ENCODE results near the gene TMEM176B.

The TMEM176B gene

DNA sequence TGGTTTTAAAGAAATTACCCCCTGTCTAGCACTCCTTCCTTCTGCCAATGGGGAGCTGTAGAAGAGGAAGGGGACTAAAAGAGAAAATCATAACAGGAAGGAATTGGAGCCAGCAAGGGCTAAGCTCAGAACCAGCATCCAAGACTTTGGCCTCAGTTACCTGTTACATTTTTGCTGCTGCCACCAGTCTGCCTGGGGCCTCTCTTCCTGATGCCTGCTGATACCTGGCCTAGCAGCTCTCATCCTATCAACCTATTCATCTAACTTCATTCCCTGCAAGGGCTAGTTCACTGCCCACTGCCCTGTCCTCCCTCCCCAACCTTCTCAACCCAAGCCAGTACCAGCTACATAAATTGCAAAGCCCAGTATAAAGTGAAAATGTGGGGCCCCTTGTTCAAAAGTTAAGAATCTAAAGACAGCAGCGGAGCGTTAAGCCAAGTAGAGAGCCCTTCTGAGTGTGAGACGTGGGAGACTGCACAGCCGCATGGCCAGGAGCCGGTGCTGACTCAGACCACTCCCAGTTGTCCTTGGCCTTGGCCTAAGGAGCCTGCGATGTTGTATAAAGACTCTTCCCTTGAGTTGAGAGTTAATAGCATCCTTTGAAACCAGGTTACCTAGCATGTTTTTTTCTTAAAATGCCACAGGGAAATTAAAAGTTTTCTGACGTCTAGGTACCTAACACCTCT, 38.9 kb upstream of the TMEM176B start:
- H3K4me3 ChIP-seq (ENCODE audit: insufficient read depth, low read depth, low read length, poor library complexity, severe bottlenecking) = no peak overlapping the region
- no peaks in the 10 kb centered on the region for H3K9me3 ChIP-seq (ENCODE audit: control insufficient read depth, low read length)
- no peaks in the 10 kb centered on the region for H3K36me3 ChIP-seq (ENCODE audit: control insufficient read depth, insufficient read depth, low read length)
- H3K4me1 ChIP-seq (ENCODE audit: control insufficient read depth, insufficient read depth, low read length, poor library complexity, severe bottlenecking) = no peaks in the 10 kb centered on the region
- H3K27me3 ChIP-seq (replicated peaks; ENCODE audit: control insufficient read depth, insufficient read depth, low read length, poor library complexity, severe bottlenecking) = no peaks in the 10 kb centered on the region
- DNase-seq = no peak
- H3K27ac ChIP-seq (ENCODE audit: insufficient read depth, low read length, poor library complexity, severe bottlenecking) = no peak overlapping the region

DNA sequence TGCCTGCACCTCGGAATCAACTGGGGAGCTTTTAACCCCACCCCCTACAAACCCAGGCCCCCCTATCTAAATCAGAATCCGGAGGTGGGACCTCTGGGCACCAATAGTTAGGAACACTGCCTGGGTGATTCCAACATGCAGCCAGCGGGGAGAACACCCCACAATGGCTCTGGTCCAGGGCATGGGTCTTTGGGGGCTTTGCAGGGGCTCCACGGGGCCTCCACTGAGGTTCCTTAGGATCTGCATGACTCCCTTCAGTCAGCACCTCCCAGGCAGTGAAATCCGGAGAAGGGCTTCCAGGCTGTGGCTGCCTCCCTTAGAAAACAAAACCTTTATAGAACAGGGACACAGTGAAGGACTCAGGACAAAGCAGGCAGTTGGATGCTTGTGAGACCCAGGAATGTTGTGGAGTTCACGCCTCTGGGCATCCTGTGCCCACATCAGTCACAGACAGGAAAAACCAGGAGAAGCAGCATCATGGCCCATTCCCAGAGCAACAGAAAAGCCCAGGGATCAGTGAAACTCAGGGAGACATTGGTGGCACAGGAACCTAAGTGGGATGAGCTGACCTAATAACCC, 35.6 kb upstream of the TMEM176B start:
- H3K9me3 ChIP-seq (ENCODE audit: control insufficient read depth, low read length) = no peaks in the 10 kb centered on the region
- no peak for DNase-seq
- H3K27me3 ChIP-seq (replicated peaks; ENCODE audit: control insufficient read depth, insufficient read depth, low read length, poor library complexity, severe bottlenecking) = peaks cover 6% of the 10 kb centered on the region
- no peak overlapping the region for H3K4me3 ChIP-seq (ENCODE audit: insufficient read depth, low read depth, low read length, poor library complexity, severe bottlenecking)
- H3K4me1 ChIP-seq (ENCODE audit: control insufficient read depth, insufficient read depth, low read length, poor library complexity, severe bottlenecking) = no peaks in the 10 kb centered on the region
- H3K27ac ChIP-seq (ENCODE audit: insufficient read depth, low read length, poor library complexity, severe bottlenecking) = no peak overlapping the region
- no peaks in the 10 kb centered on the region for H3K36me3 ChIP-seq (ENCODE audit: control insufficient read depth, insufficient read depth, low read length)

- no peak overlapping the region for H3K4me3 ChIP-seq (ENCODE audit: insufficient read depth, low read depth, low read length, poor library complexity, severe bottlenecking)
- H3K9me3 ChIP-seq (ENCODE audit: control insufficient read depth, low read length) = no peaks in the 10 kb centered on the region
- no peak overlapping the region for H3K27ac ChIP-seq (ENCODE audit: insufficient read depth, low read length, poor library complexity, severe bottlenecking)
- no peaks in the 10 kb centered on the region for H3K4me1 ChIP-seq (ENCODE audit: control insufficient read depth, insufficient read depth, low read length, poor library complexity, severe bottlenecking)
- H3K27me3 ChIP-seq (replicated peaks; ENCODE audit: control insufficient read depth, insufficient read depth, low read length, poor library complexity, severe bottlenecking) = peaks cover 6% of the 10 kb centered on the region
- H3K36me3 ChIP-seq (ENCODE audit: control insufficient read depth, insufficient read depth, low read length) = no peaks in the 10 kb centered on the region
- no peak for DNase-seq
Observed at GRCh38 chr7:150835019-150835418, 34.9 kb upstream of the TMEM176B start.

DNA sequence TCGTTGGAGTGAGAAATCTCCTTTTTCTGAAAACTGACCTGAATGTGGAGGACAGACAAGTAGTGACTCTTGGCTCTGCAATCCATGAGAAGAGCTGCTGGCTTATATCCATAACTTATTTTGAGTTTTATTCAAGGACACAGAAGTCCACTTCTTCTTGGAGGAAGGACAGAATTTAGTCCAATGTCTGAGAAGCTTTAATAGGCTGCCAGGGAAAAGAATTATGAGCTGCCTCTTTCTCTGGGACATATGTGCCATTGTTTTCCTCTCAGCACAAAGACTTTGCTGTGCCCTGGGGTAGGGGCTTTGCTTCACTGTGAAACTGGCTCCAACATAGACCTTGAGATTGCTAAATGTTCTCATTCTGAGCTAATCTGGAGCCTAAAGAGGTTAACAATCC, 31.7 kb upstream of the TMEM176B start:
- no peaks in the 10 kb centered on the region for H3K9me3 ChIP-seq (ENCODE audit: control insufficient read depth, low read length)
- no peaks in the 10 kb centered on the region for H3K36me3 ChIP-seq (ENCODE audit: control insufficient read depth, insufficient read depth, low read length)
- DNase-seq = no peak
- H3K4me3 ChIP-seq (ENCODE audit: insufficient read depth, low read depth, low read length, poor library complexity, severe bottlenecking) = no peak overlapping the region
- no peak overlapping the region for H3K27ac ChIP-seq (ENCODE audit: insufficient read depth, low read length, poor library complexity, severe bottlenecking)
- H3K4me1 ChIP-seq (ENCODE audit: control insufficient read depth, insufficient read depth, low read length, poor library complexity, severe bottlenecking) = no peaks in the 10 kb centered on the region
- peaks cover 6% of the 10 kb centered on the region for H3K27me3 ChIP-seq (replicated peaks; ENCODE audit: control insufficient read depth, insufficient read depth, low read length, poor library complexity, severe bottlenecking)

GRCh38 chr7:150830937-150831336, 30.8 kb upstream of the TMEM176B start:
- no peaks in the 10 kb centered on the region for H3K9me3 ChIP-seq (ENCODE audit: control insufficient read depth, low read length)
- peaks cover 6% of the 10 kb centered on the region for H3K27me3 ChIP-seq (replicated peaks; ENCODE audit: control insufficient read depth, insufficient read depth, low read length, poor library complexity, severe bottlenecking)
- H3K36me3 ChIP-seq (ENCODE audit: control insufficient read depth, insufficient read depth, low read length) = no peaks in the 10 kb centered on the region
- DNase-seq = no peak
- no peak overlapping the region for H3K27ac ChIP-seq (ENCODE audit: insufficient read depth, low read length, poor library complexity, severe bottlenecking)
- H3K4me1 ChIP-seq (ENCODE audit: control insufficient read depth, insufficient read depth, low read length, poor library complexity, severe bottlenecking) = no peaks in the 10 kb centered on the region
- H3K4me3 ChIP-seq (ENCODE audit: insufficient read depth, low read depth, low read length, poor library complexity, severe bottlenecking) = no peak overlapping the region

- Histone ChIP-seq H3K9me3 (ENCODE audit: control insufficient read depth, low read length) (no peaks in the 10 kb centered on the region), H3K27ac (ENCODE audit: insufficient read depth, low read length, poor library complexity, severe bottlenecking) (no peak overlapping the region), H3K27me3 (replicated peaks; ENCODE audit: control insufficient read depth, insufficient read depth, low read length, poor library complexity, severe bottlenecking) (peaks cover 6% of the 10 kb centered on the region), H3K36me3 (ENCODE audit: control insufficient read depth, insufficient read depth, low read length) (no peaks in the 10 kb centered on the region), H3K4me1 (ENCODE audit: control insufficient read depth, insufficient read depth, low read length, poor library complexity, severe bottlenecking) (no peaks in the 10 kb centered on the region), H3K4me3 (ENCODE audit: insufficient read depth, low read depth, low read length, poor library complexity, severe bottlenecking) (no peak overlapping the region)
- DNase-seq = no peak
Observed at GRCh38 chr7:150829426-150829825, 29.3 kb upstream of the TMEM176B start.

- Histone ChIP-seq H3K9me3 (ENCODE audit: control insufficient read depth, low read length) (no peaks in the 10 kb centered on the region), H3K36me3 (ENCODE audit: control insufficient read depth, insufficient read depth, low read length) (no peaks in the 10 kb centered on the region), H3K27ac (ENCODE audit: insufficient read depth, low read length, poor library complexity, severe bottlenecking) (no peak overlapping the region), H3K4me1 (ENCODE audit: control insufficient read depth, insufficient read depth, low read length, poor library complexity, severe bottlenecking) (no peaks in the 10 kb centered on the region), H3K4me3 (ENCODE audit: insufficient read depth, low read depth, low read length, poor library complexity, severe bottlenecking) (no peak overlapping the region), H3K27me3 (replicated peaks; ENCODE audit: control insufficient read depth, insufficient read depth, low read length, poor library complexity, severe bottlenecking) (peaks cover 5% of the 10 kb centered on the region)
- no peak for DNase-seq
Observed at GRCh38 chr7:150828384-150828783, 28.2 kb upstream of the TMEM176B start.

DNA sequence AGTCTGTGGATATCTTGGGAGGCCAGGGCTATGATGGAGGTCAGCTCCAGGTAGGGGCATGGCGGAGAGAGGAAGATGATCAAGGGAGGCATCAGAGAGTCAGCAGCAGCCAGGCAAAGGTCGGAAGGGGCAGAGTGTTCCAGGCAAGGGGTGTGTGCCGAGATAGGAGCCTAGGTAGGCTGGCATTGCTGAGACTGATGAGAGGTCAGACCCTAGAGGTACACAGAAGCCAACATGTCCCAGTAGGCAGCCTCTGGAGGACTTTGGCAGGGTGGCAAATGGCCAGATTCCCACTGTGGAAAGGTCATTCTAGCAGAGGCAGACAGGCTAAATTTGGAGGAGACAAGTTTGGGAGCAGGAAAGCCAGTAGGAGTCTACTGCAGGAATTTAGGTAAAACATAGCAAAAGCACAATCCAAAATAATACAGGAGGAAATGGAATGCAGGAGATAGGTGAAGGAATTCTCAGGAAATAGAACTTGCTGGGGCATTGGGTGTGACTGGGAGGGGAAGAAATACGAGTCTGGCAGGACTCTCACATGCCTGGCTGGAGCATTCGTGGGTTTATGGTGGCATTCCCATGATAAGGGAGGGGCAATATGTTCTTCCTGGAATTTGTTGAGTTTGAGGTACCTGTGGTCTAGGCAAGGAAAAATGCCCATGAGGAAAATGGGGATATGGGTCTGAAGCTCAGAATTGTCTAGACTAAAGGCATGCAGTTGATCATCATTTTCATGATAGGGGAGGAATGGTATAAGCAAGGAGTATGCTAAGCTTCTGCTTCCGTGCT, 26.1 kb upstream of the TMEM176B start:
- H3K27me3 ChIP-seq (replicated peaks; ENCODE audit: control insufficient read depth, insufficient read depth, low read length, poor library complexity, severe bottlenecking) = no peaks in the 10 kb centered on the region
- H3K4me1 ChIP-seq (ENCODE audit: control insufficient read depth, insufficient read depth, low read length, poor library complexity, severe bottlenecking) = no peaks in the 10 kb centered on the region
- no peak overlapping the region for H3K27ac ChIP-seq (ENCODE audit: insufficient read depth, low read length, poor library complexity, severe bottlenecking)
- DNase-seq = no peak
- H3K4me3 ChIP-seq (ENCODE audit: insufficient read depth, low read depth, low read length, poor library complexity, severe bottlenecking) = no peak overlapping the region
- no peaks in the 10 kb centered on the region for H3K36me3 ChIP-seq (ENCODE audit: control insufficient read depth, insufficient read depth, low read length)
- no peaks in the 10 kb centered on the region for H3K9me3 ChIP-seq (ENCODE audit: control insufficient read depth, low read length)

DNA sequence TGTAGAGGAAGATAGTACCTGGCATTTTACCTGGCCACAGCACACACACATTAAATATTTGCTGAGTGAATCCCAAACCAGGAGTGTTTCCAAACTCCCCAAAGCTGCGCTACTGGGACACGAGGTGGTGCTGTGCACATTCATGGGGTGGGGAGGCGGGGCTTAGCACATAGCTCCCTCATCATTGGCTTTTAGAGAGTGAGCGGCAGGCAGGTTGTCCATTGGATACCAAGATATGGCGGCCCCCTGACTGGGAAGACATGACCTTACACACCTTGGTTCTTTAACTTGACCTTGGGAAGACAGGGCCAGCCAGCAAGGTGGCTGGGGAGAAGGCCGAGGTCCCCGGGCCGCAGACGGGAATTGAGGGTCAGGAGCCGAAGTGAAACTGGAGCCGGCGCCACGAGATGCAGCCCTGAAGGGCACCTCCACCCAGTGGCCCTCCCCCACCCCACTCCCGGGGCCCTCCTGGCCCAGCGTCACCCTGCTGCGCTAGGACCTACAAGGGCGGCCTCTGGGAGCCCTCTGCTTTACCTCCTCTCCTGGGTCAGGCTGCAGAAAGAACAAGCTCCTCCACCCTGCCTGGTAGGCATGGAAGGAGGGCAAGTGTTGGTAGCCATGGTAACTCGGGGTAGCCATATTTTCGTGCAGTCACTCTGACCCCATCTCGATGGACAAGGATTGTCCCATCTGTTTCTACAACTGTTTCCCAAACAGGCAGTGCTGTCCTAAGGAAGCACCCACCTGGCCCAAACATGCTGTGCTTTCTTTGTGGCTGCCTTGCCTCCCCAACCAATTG, 24.4 kb upstream of the TMEM176B start:
- no peaks in the 10 kb centered on the region for H3K36me3 ChIP-seq (ENCODE audit: control insufficient read depth, insufficient read depth, low read length)
- H3K27me3 ChIP-seq (replicated peaks; ENCODE audit: control insufficient read depth, insufficient read depth, low read length, poor library complexity, severe bottlenecking) = no peaks in the 10 kb centered on the region
- no peak for DNase-seq
- no peaks in the 10 kb centered on the region for H3K9me3 ChIP-seq (ENCODE audit: control insufficient read depth, low read length)
- H3K4me3 ChIP-seq (ENCODE audit: insufficient read depth, low read depth, low read length, poor library complexity, severe bottlenecking) = no peak overlapping the region
- H3K4me1 ChIP-seq (ENCODE audit: control insufficient read depth, insufficient read depth, low read length, poor library complexity, severe bottlenecking) = no peaks in the 10 kb centered on the region
- no peak overlapping the region for H3K27ac ChIP-seq (ENCODE audit: insufficient read depth, low read length, poor library complexity, severe bottlenecking)
